ENCODE measurements around the gene TMEM53.
"Not testable (repeated sequence)": the region's sequence is repeated elsewhere in the genome, so short reads cannot be mapped to it uniquely, and the experiment has no call there.

Gene TMEM53

GRCh38 chr1:44670751-44671640, 3.3 kb downstream of the TMEM53 start:
- H3K4me2 ChIP-seq (ENCODE audit: low read length) = no peak overlapping the region
- no peak overlapping the region for H3K4me3 ChIP-seq (ENCODE audit: low read length)
- H3K36me3 ChIP-seq (ENCODE audit: insufficient read depth, low read length) = no peaks in the 10 kb centered on the region
- H3K27me3 ChIP-seq (ENCODE audit: control insufficient read depth, insufficient read depth, low read length) = no peaks in the 10 kb centered on the region
- H3K9me3 ChIP-seq (replicated peaks; ENCODE audit: low read length) = no peaks in the 10 kb centered on the region
- H3K4me1 ChIP-seq (ENCODE audit: control insufficient read depth, insufficient read depth, low read length) = peaks cover 28% of the 10 kb centered on the region
- H3K9ac ChIP-seq (ENCODE audit: low read depth, low read length) = no peak overlapping the region

- H3K9me3 ChIP-seq (replicated peaks; ENCODE audit: low read length); H3K4me3 ChIP-seq (ENCODE audit: low read length); H3K4me1 ChIP-seq (ENCODE audit: control insufficient read depth, insufficient read depth, low read length); H3K9ac ChIP-seq (ENCODE audit: low read depth, low read length); H3K36me3 ChIP-seq (ENCODE audit: insufficient read depth, low read length); H3K4me2 ChIP-seq (ENCODE audit: low read length); H3K27me3 ChIP-seq (ENCODE audit: control insufficient read depth, insufficient read depth, low read length): not testable (repeated sequence)
These were observed 7.6 kb downstream of the TMEM53 start for GRCh38 chr1:44666719-44667118.

GRCh38 chr1:44664730-44665370, 9.4 kb downstream of the TMEM53 start:
- H3K9me3 ChIP-seq (replicated peaks; ENCODE audit: low read length) = no peaks in the 10 kb centered on the region
- H3K27me3 ChIP-seq (ENCODE audit: control insufficient read depth, insufficient read depth, low read length) = no peaks in the 10 kb centered on the region
- no peaks in the 10 kb centered on the region for H3K36me3 ChIP-seq (ENCODE audit: insufficient read depth, low read length)
- peaks cover 7% of the 10 kb centered on the region for H3K4me1 ChIP-seq (ENCODE audit: control insufficient read depth, insufficient read depth, low read length)
- H3K4me2 ChIP-seq (ENCODE audit: low read length) = no peak overlapping the region
- no peak overlapping the region for H3K4me3 ChIP-seq (ENCODE audit: low read length)
- no peak overlapping the region for H3K9ac ChIP-seq (ENCODE audit: low read depth, low read length)

GRCh38 chr1:44663417-44663816, 10.9 kb downstream of the TMEM53 start:
- Histone ChIP-seq H3K9me3 (replicated peaks; ENCODE audit: low read length) (no peaks in the 10 kb centered on the region), H3K9ac (ENCODE audit: low read depth, low read length) (no peak overlapping the region), H3K4me3 (ENCODE audit: low read length) (no peak overlapping the region), H3K27me3 (ENCODE audit: control insufficient read depth, insufficient read depth, low read length) (no peaks in the 10 kb centered on the region), H3K4me1 (ENCODE audit: control insufficient read depth, insufficient read depth, low read length) (peaks cover 7% of the 10 kb centered on the region), H3K4me2 (ENCODE audit: low read length) (no peak overlapping the region), H3K36me3 (ENCODE audit: insufficient read depth, low read length) (no peaks in the 10 kb centered on the region)

- Histone ChIP-seq H3K4me3 (ENCODE audit: low read length) (no peak overlapping the region), H3K9me3 (replicated peaks; ENCODE audit: low read length) (no peaks in the 10 kb centered on the region), H3K4me1 (ENCODE audit: control insufficient read depth, insufficient read depth, low read length) (peaks cover 7% of the 10 kb centered on the region), H3K36me3 (ENCODE audit: insufficient read depth, low read length) (no peaks in the 10 kb centered on the region), H3K4me2 (ENCODE audit: low read length) (no peak overlapping the region), H3K9ac (ENCODE audit: low read depth, low read length) (no peak overlapping the region), H3K27me3 (ENCODE audit: control insufficient read depth, insufficient read depth, low read length) (no peaks in the 10 kb centered on the region)
These were observed 11.6 kb downstream of the TMEM53 start for GRCh38 chr1:44662683-44663030.

GRCh38 chr1:44661781-44662682, 12.2 kb downstream of the TMEM53 start:
- H3K4me2 ChIP-seq (ENCODE audit: low read length) = no peak overlapping the region
- H3K4me3 ChIP-seq (ENCODE audit: low read length) = no peak overlapping the region
- no peak overlapping the region for H3K9ac ChIP-seq (ENCODE audit: low read depth, low read length)
- H3K36me3 ChIP-seq (ENCODE audit: insufficient read depth, low read length) = no peaks in the 10 kb centered on the region
- H3K27me3 ChIP-seq (ENCODE audit: control insufficient read depth, insufficient read depth, low read length) = no peaks in the 10 kb centered on the region
- no peaks in the 10 kb centered on the region for H3K9me3 ChIP-seq (replicated peaks; ENCODE audit: low read length)
- H3K4me1 ChIP-seq (ENCODE audit: control insufficient read depth, insufficient read depth, low read length) = peaks cover 7% of the 10 kb centered on the region

GRCh38 chr1:44660176-44660575, 14.1 kb downstream of the TMEM53 start:
- no peaks in the 10 kb centered on the region for H3K36me3 ChIP-seq (ENCODE audit: insufficient read depth, low read length)
- no peaks in the 10 kb centered on the region for H3K27me3 ChIP-seq (ENCODE audit: control insufficient read depth, insufficient read depth, low read length)
- H3K9me3 ChIP-seq (replicated peaks; ENCODE audit: low read length) = no peaks in the 10 kb centered on the region
- no peak overlapping the region for H3K9ac ChIP-seq (ENCODE audit: low read depth, low read length)
- H3K4me1 ChIP-seq (ENCODE audit: control insufficient read depth, insufficient read depth, low read length) = peaks cover 7% of the 10 kb centered on the region
- peak overlapping the region; percentile 6 for H3K4me2 ChIP-seq (ENCODE audit: low read length)
- H3K4me3 ChIP-seq (ENCODE audit: low read length) = no peak overlapping the region

GRCh38 chr1:44659566-44659965, 14.7 kb downstream of the TMEM53 start:
- no peak overlapping the region for H3K4me3 ChIP-seq (ENCODE audit: low read length)
- H3K36me3 ChIP-seq (ENCODE audit: insufficient read depth, low read length) = no peaks in the 10 kb centered on the region

GRCh38 chr1:44655609-44656008, 18.7 kb downstream of the TMEM53 start:
- H3K4me3 ChIP-seq (ENCODE audit: low read length) = no peak overlapping the region
- H3K27me3 ChIP-seq (ENCODE audit: control insufficient read depth, insufficient read depth, low read length) = no peaks in the 10 kb centered on the region
- H3K9me3 ChIP-seq (replicated peaks; ENCODE audit: low read length) = no peaks in the 10 kb centered on the region
- peaks cover 1% of the 10 kb centered on the region for H3K36me3 ChIP-seq (ENCODE audit: insufficient read depth, low read length)
- no peak overlapping the region for H3K4me2 ChIP-seq (ENCODE audit: low read length)
- no peak overlapping the region for H3K9ac ChIP-seq (ENCODE audit: low read depth, low read length)
- peaks cover 7% of the 10 kb centered on the region for H3K4me1 ChIP-seq (ENCODE audit: control insufficient read depth, insufficient read depth, low read length)

More at GRCh38 chr1:44659566-44659965, 14.7 kb downstream of the TMEM53 start:
- Histone ChIP-seq H3K27me3 (ENCODE audit: control insufficient read depth, insufficient read depth, low read length) (no peaks in the 10 kb centered on the region), H3K9me3 (replicated peaks; ENCODE audit: low read length) (no peaks in the 10 kb centered on the region), H3K4me1 (ENCODE audit: control insufficient read depth, insufficient read depth, low read length) (peaks cover 7% of the 10 kb centered on the region), H3K4me2 (ENCODE audit: low read length) (no peak overlapping the region), H3K9ac (ENCODE audit: low read depth, low read length) (no peak overlapping the region)

GRCh38 chr1:44654621-44655187, 19.6 kb downstream of the TMEM53 start:
- Histone ChIP-seq H3K4me3 (ENCODE audit: low read length) (no peak overlapping the region), H3K27me3 (ENCODE audit: control insufficient read depth, insufficient read depth, low read length) (no peaks in the 10 kb centered on the region), H3K4me2 (ENCODE audit: low read length) (no peak overlapping the region), H3K4me1 (ENCODE audit: control insufficient read depth, insufficient read depth, low read length) (no peaks in the 10 kb centered on the region), H3K9ac (ENCODE audit: low read depth, low read length) (no peak overlapping the region), H3K36me3 (ENCODE audit: insufficient read depth, low read length) (peaks cover 6% of the 10 kb centered on the region), H3K9me3 (replicated peaks; ENCODE audit: low read length) (no peaks in the 10 kb centered on the region)
